ENCODE data around the gene LRRTM4.

DNA sequence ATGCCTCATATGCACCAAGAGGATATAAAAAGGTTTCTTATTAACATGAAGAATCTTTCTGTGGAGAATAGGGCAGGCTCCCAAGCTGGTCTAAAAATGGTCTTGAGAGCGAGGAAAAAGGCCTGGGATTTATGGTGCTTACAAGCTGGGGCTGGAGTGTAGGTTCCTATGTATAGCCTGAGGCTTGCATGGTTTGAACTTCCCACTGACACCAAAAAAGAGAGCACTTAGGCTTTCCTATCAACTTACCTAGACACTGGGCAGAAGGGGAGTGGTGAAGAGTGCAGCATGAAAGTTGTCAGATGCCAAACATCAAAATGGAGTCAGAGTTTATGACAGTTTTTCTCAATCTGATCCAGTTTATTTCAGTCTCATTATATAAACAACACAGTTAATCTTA lies 784.6 kb downstream of the LRRTM4 start:
- TF ChIP-seq, protein P1, sequence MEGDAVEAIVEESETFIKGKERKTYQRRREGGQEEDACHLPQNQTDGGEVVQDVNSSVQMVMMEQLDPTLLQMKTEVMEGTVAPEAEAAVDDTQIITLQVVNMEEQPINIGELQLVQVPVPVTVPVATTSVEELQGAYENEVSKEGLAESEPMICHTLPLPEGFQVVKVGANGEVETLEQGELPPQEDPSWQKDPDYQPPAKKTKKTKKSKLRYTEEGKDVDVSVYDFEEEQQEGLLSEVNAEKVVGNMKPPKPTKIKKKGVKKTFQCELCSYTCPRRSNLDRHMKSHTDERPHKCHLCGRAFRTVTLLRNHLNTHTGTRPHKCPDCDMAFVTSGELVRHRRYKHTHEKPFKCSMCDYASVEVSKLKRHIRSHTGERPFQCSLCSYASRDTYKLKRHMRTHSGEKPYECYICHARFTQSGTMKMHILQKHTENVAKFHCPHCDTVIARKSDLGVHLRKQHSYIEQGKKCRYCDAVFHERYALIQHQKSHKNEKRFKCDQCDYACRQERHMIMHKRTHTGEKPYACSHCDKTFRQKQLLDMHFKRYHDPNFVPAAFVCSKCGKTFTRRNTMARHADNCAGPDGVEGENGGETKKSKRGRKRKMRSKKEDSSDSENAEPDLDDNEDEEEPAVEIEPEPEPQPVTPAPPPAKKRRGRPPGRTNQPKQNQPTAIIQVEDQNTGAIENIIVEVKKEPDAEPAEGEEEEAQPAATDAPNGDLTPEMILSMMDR (IDR thresholded peaks at IDR 0.05), result no peak
- no peak for TF ChIP-seq CHD2 (IDR thresholded peaks at IDR 0.05; ENCODE audit: low read length, partially characterized antibody)
- TF ChIP-seq RAD21 (conservative IDR thresholded peaks at IDR 0.05 in 1 of 2, IDR thresholded peaks at IDR 0.05 in 1 of 2), result no peak
- no peak for TF ChIP-seq EP300 (IDR thresholded peaks at IDR 0.05)
- no peak for TF ChIP-seq FOXS1 (CRISPR knock-in tag; IDR thresholded peaks at IDR 0.05)
- TF ChIP-seq, protein P2, sequence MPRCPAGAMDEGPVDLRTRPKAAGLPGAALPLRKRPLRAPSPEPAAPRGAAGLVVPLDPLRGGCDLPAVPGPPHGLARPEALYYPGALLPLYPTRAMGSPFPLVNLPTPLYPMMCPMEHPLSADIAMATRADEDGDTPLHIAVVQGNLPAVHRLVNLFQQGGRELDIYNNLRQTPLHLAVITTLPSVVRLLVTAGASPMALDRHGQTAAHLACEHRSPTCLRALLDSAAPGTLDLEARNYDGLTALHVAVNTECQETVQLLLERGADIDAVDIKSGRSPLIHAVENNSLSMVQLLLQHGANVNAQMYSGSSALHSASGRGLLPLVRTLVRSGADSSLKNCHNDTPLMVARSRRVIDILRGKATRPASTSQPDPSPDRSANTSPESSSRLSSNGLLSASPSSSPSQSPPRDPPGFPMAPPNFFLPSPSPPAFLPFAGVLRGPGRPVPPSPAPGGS (IDR thresholded peaks at IDR 0.05), result no peak
